Right lobe of liver (tissue), 6 donors: ENCODE data around the gene ERGIC1. TPM values are rescaled to one million over a fixed set of nuclear protein-coding genes. Genes with fewer than 3 reads are reported as not detected.
"Not testable (repeated sequence)": the region's sequence is repeated elsewhere in the genome, so short reads cannot be mapped to it uniquely, and the experiment has no call there.

Experiments used
- ATAC-seq, 4 donors: fragments of 200-7000 bp; cut with Tn5 transposase; one replicate each; pipeline ENCODE4 v1.9.1; 2020; ENCODE audit warnings: mild to moderate bottlenecking in 4 of 4, moderate library complexity in 4 of 4
- DNase-seq, 3 donors: peaks; one replicate each; pipeline ENCODE4 v3.0.0-alpha.2; 2020
- H3K27ac ChIP-seq, 3 donors: fragments of 200-600 bp; one replicate each; pipeline ENCODE4 v1.8.0; 2022
- H3K27me3 ChIP-seq, 2 donors: fragments of 200-600 bp; one replicate each; pipeline ENCODE4 v1.8.0; 2022
- H3K36me3 ChIP-seq, 4 donors: fragments of 200-600 bp; sonication (generic) in 1 of 4; one replicate each; pipeline versions ENCODE4 v1.5.1 to v1.8.0; 2017 to 2022; ENCODE audit warnings: control low read depth in 1 of 4
- H3K4me1 ChIP-seq, 4 donors: fragments of 200-600 bp; sonication (generic) in 1 of 4; one replicate each; pipeline versions ENCODE4 v1.5.1 to v1.8.0; 2017 to 2022; ENCODE audit warnings: control low read depth in 1 of 4
- H3K4me3 ChIP-seq, 3 donors: fragments of 200-600 bp; one replicate each; pipeline ENCODE4 v1.8.0; 2022
- H3K9me3 ChIP-seq, 4 donors: fragments of 200-600 bp; sonication (generic) in 1 of 4; one replicate each; pipeline versions ENCODE4 v1.5.1 to v1.8.0; 2017 to 2022; ENCODE audit warnings: control low read depth in 1 of 4
- POLR2A ChIP-seq: fragments of 450-650 bp; IDR thresholded peaks from one replicate; pipeline ENCODE4 v1.6.1; 2017; ENCODE audit warnings: antibody characterized with exemption, mild to moderate bottlenecking
- WGBS: methylation state at CpG from one replicate; pipeline ENCODE4 v1.1.6; 2018; ENCODE audit warnings: low coverage, low lambda C conversion rate; ENCODE audit not compliant: insufficient coverage; ENCODE audit errors: missing lambda C conversion rate; 5-methylcytosine and 5-hydroxymethylcytosine counted together
- intact Hi-C, 2 donors: fragments of 100-400 bp; cut with DNase I; formaldehyde crosslinking; loops; one replicate each; pipeline versions ENCODE4 v1.11.2 to v1.14.1; 2022
- total RNA-seq, 6 experiments: library from RNA; depleted of rRNA in 2 of 6; stranded (reverse); fragments of >200 nt in 2 of 6; fragmentation: NEBNext Ultra II Directional in 3 of 6; extraction: Animal tissue kit (Norgen Biotek cat#: 25700) in 3 of 6; gene quantifications; one replicate each; pipeline versions ENCODE4 v1.1.0 to v1.2.4, GENCODE V29; 2016 to 2023
- TF ChIP-seq, protein P1 (sequence below), 4 donors: fragments of 200-600 bp in 3 of 4; fragments of 450-650 bp in 1 of 4; IDR thresholded peaks; one replicate each; pipeline versions ENCODE4 v1.5.1 to v1.8.0; 2016 to 2022; ENCODE audit warnings: antibody characterized with exemption in 4 of 4, mild to moderate bottlenecking in 2 of 4
- donor health status: DM: no; HTN: yes; CAD: no.
- donor health status: DM: no; HTN: no; CAD: no.
- donor health status: DM: no; HTN: no; CAD: no.
- donor health status: DM: no; HTN: yes; CAD: no.
- donor health status: DM: no; HTN: yes; CAD: no.

ERGIC1 gene
- total RNA-seq, 6 experiments from 2014 or later = 103 to 264 (median 154) TPM

DNA sequence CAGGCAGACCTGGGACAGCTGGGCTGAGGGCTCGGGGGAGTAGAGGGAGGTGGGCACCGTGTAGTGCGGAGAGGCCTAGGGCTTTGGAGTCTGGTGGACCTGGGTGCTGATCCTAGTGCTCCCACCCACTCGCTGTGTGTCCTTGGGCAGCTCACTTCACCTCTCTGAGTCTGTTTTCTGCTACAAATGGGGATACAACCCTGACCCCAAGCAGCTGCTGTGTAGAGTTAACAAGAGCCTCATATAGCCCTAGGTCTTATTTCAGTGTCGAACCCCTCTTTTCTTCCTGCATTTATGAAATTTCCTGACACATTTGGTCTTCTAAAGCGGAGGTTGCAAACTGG is 16.4 kb downstream of the ERGIC1 start:
- H3K4me3 ChIP-seq = no peak overlapping the region
- H3K4me1 ChIP-seq = peaks cover 0 to 66% (median 29%) of the 10 kb centered on the region in 4 donors
- no peaks in the 10 kb centered on the region for H3K36me3 ChIP-seq
- H3K27ac ChIP-seq = peak overlapping the region; percentile 31 to 92 (median 59)
- TF ChIP-seq, protein P1, sequence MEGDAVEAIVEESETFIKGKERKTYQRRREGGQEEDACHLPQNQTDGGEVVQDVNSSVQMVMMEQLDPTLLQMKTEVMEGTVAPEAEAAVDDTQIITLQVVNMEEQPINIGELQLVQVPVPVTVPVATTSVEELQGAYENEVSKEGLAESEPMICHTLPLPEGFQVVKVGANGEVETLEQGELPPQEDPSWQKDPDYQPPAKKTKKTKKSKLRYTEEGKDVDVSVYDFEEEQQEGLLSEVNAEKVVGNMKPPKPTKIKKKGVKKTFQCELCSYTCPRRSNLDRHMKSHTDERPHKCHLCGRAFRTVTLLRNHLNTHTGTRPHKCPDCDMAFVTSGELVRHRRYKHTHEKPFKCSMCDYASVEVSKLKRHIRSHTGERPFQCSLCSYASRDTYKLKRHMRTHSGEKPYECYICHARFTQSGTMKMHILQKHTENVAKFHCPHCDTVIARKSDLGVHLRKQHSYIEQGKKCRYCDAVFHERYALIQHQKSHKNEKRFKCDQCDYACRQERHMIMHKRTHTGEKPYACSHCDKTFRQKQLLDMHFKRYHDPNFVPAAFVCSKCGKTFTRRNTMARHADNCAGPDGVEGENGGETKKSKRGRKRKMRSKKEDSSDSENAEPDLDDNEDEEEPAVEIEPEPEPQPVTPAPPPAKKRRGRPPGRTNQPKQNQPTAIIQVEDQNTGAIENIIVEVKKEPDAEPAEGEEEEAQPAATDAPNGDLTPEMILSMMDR (IDR thresholded peaks at IDR 0.05) = no peak
- no peak for TF ChIP-seq POLR2A
- no peaks in the 10 kb centered on the region for H3K27me3 ChIP-seq
- 94% methylated on average over 5 of the region's 6 CpGs for WGBS
- DNase-seq (no peak), ATAC-seq (no peak)
- intact Hi-C loops = loop anchor here in 1 of 2 donors (5.0 to 10.0 kb wide), 2 partner anchors 54 to 73 kb away; no protein-coding TSS in a partner anchor
- no peaks in the 10 kb centered on the region for H3K9me3 ChIP-seq

DNA sequence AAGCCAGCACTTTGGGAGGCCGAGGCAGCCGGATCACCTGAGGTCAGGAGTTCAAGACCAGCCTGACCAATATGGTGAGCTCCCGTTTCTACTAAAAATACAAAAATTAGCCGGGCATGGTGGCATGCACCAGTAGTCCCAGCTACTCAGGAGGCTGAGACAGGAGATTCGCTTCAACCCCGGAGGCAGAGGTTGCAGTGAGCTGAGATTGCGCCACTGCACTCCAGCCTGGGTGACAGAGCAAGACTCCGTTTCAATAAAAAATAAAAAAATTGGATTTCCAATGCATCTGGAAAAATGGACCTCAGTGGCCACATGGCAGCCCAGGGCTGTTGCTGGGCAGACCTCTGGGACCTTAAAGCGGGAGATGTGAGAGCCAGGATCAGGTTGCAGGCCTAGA is 17.2 kb downstream of the ERGIC1 start:
- intact Hi-C loops = loop anchor here in 1 of 2 donors (5.0 to 10.0 kb wide), 2 partner anchors 54 to 74 kb away; no protein-coding TSS in a partner anchor
- peak overlapping the region; percentile 88 to 92 (median 90) for H3K27ac ChIP-seq
- not testable (repeated sequence) for H3K27me3 ChIP-seq, DNase-seq, ATAC-seq, H3K9me3 ChIP-seq, H3K4me3 ChIP-seq, H3K36me3 ChIP-seq
- 64% methylated on average over 6 of the region's 9 CpGs for WGBS
- H3K4me1 ChIP-seq = peaks cover 0 to 74% (median 34%) of the 10 kb centered on the region in 4 donors

DNA sequence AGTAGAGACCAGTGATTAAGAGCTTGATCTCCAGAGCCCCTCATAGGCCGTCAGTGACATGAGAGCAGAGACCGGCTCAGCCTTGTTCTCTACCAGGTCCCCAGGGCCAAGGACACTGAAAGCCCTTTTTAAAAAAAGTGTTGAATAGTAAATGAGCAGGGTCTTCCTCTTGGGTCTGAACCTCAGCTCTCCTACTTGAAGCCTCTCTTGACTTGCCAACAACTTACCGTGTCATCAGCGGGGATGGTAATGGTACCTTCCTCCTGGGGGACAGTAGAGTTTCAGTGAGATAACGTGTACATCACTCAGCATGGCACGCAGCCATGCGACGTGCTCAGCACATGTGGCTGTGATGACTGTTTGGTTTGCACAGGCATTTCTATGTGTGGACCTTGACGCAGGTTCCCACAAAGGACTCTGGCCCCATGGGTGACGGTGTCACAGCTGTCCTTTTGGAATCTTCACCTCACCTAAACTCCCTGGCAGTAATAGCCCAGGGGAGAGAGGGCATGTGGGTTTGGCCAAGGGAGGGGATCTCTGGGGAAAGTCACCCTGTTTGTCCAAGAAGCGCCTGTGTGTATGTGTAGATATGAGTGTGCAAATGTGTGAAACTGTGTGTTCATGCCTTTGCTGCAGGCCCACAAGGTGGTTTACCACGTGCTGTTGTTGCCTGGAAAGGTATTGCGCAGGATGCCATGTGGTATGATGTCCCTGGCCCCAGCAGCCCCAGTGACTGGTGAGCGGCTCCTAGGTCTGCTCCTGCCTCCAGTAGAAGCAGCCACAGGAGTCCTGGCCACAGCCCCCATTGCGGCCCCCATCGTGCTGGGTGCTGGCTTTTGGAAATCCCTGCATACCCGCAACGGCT is 18.7 kb downstream of the ERGIC1 start:
- peaks cover 0 to 84% (median 35%) of the 10 kb centered on the region in 4 donors for H3K4me1 ChIP-seq
- H3K36me3 ChIP-seq = no peaks in the 10 kb centered on the region
- TF ChIP-seq, protein P1 (IDR thresholded peaks at IDR 0.05) = no peak
- TF ChIP-seq POLR2A = peak; percentile 73
- 23% methylated on average over 7 of the region's 18 CpGs for WGBS
- H3K4me3 ChIP-seq = no peak overlapping the region
- ATAC-seq (peak; percentile 69 to 85 (median 76)), DNase-seq (peak; percentile 89 to 96 (median 94))
- H3K9me3 ChIP-seq = no peaks in the 10 kb centered on the region
- no peaks in the 10 kb centered on the region for H3K27me3 ChIP-seq
- intact Hi-C loops = loop anchor here in 1 of 2 donors (5.0 to 10.0 kb wide), 2 partner anchors 52 to 75 kb away; no protein-coding TSS in a partner anchor
- peak overlapping the region; percentile 88 to 92 (median 90) for H3K27ac ChIP-seq

DNA sequence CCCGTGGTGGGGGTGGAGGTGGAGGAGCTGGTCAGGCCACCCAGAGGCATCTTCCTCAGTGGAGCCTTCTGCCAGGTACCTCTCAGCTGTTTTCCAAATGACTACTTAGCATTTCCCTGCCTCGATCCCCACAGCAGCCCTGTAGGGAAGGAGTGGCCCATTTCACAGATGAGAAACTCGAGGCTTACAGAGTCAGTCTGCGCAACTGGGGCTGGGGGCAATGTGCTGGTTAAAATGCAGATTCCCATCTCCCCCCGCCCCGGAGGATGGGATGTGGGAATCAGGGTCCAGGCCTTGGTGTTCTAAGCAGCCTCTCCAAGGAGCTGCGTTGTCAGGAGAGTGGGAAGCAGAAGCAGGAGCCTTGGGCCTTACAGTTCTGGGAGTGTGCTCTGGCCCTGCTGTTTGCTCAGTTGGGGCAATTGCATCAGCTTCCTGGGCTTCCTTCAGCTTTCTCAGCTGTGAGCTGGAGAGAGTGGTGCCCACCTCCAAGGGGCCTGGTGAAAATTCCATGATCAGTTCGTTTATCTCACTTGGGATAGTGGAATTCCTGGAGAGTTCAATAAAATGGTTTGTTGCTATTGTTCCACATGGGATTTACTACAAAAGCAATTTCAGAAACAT is 19.4 kb downstream of the ERGIC1 start:
- peak; percentile 5 to 33 (median 17) for ATAC-seq
- 19% methylated on average over 2 of the region's 8 CpGs for WGBS
- Histone ChIP-seq H3K4me3 (no peak overlapping the region), H3K9me3 (no peaks in the 10 kb centered on the region), H3K27ac (peak overlapping the region; percentile 84 to 92 (median 90)), H3K27me3 (no peaks in the 10 kb centered on the region), H3K36me3 (no peaks in the 10 kb centered on the region), H3K4me1 (peaks cover 0 to 87% (median 36%) of the 10 kb centered on the region in 4 donors)
- no peak for DNase-seq
- TF ChIP-seq, protein P1 (IDR thresholded peaks at IDR 0.05) = no peak
- peak; percentile 18 for TF ChIP-seq POLR2A
- intact Hi-C loops = loop anchor here in 1 of 2 donors (5.0 to 10.0 kb wide), 2 partner anchors 51 to 76 kb away; no protein-coding TSS in a partner anchor
